ENCODE measurements around the gene CAMK2D.

CAMK2D gene

DNA sequence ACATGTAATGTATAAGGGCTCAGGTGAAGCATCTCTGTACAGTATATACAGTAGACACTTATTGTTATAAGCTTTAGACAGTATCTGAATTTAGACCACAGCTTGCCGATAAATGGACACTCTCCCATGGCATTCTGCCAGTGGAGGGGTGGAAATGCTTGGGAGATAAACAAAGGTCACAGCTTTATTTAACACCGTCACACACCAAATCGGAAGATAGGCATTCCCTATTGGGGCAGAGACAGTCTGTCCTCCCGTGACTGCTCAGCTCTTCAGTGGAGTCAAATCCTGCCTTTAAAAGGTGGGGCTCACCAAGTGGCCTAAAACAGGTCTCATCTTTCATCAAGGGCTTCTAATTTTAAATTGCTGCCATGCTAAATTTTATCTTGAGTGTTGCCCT is 178.8 kb downstream of the CAMK2D start:
- H3K27ac ChIP-seq (ENCODE audit: low read depth, low read length): no peak overlapping the region
- no peaks in the 10 kb centered on the region for H3K36me3 ChIP-seq (ENCODE audit: control insufficient read depth, insufficient read depth, low read length)
- no peak overlapping the region for H3K4me3 ChIP-seq (ENCODE audit: low read length)
- no peaks in the 10 kb centered on the region for H3K4me1 ChIP-seq (ENCODE audit: control insufficient read depth, insufficient read depth, low read length)
- H3K9ac ChIP-seq (ENCODE audit: low read length): no peak overlapping the region
- no peaks in the 10 kb centered on the region for H3K27me3 ChIP-seq (ENCODE audit: control insufficient read depth, insufficient read depth, low read length)

- H3K27me3 ChIP-seq (ENCODE audit: control insufficient read depth, insufficient read depth, low read length): no peaks in the 10 kb centered on the region
- H3K9ac ChIP-seq (ENCODE audit: low read length): no peak overlapping the region
- H3K27ac ChIP-seq (ENCODE audit: low read depth, low read length): no peak overlapping the region
- H3K4me1 ChIP-seq (ENCODE audit: control insufficient read depth, insufficient read depth, low read length): peaks cover 13% of the 10 kb centered on the region
- H3K4me3 ChIP-seq (ENCODE audit: low read length): no peak overlapping the region
- H3K36me3 ChIP-seq (ENCODE audit: control insufficient read depth, insufficient read depth, low read length): no peaks in the 10 kb centered on the region
Observed at GRCh38 chr4:113579360-113579759, 182.2 kb downstream of the CAMK2D start.

- Histone ChIP-seq H3K36me3 (ENCODE audit: control insufficient read depth, insufficient read depth, low read length) (no peaks in the 10 kb centered on the region), H3K4me1 (ENCODE audit: control insufficient read depth, insufficient read depth, low read length) (peaks cover 15% of the 10 kb centered on the region), H3K27me3 (ENCODE audit: control insufficient read depth, insufficient read depth, low read length) (no peaks in the 10 kb centered on the region), H3K4me3 (ENCODE audit: low read length) (no peak overlapping the region), H3K9ac (ENCODE audit: low read length) (no peak overlapping the region), H3K27ac (ENCODE audit: low read depth, low read length) (no peak overlapping the region)
Observed at GRCh38 chr4:113576947-113577678, 184.4 kb downstream of the CAMK2D start.

DNA sequence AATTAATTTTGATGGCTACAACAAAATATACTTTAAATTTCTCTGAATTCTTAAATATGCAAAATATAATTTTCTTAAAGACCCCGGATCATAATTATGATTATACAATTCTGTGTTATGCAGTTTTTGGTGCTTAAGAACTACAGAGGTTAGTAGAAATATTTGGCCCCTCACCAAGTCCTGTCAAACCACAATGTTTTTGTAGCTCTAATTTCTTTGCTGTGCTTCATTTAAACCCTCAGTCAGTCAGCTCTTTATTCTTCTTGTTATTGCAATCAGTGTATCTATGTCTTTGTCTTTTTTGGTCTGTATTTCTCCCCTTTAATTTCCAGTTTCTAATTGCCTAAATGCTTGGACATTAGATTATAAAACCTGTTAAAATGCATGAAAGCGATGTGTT is 186.1 kb downstream of the CAMK2D start:
- Histone ChIP-seq H3K4me3 (ENCODE audit: low read length) (no peak overlapping the region), H3K27ac (ENCODE audit: low read depth, low read length) (no peak overlapping the region), H3K27me3 (ENCODE audit: control insufficient read depth, insufficient read depth, low read length) (no peaks in the 10 kb centered on the region), H3K9ac (ENCODE audit: low read length) (no peak overlapping the region), H3K36me3 (ENCODE audit: control insufficient read depth, insufficient read depth, low read length) (no peaks in the 10 kb centered on the region), H3K4me1 (ENCODE audit: control insufficient read depth, insufficient read depth, low read length) (peaks cover 15% of the 10 kb centered on the region)

DNA sequence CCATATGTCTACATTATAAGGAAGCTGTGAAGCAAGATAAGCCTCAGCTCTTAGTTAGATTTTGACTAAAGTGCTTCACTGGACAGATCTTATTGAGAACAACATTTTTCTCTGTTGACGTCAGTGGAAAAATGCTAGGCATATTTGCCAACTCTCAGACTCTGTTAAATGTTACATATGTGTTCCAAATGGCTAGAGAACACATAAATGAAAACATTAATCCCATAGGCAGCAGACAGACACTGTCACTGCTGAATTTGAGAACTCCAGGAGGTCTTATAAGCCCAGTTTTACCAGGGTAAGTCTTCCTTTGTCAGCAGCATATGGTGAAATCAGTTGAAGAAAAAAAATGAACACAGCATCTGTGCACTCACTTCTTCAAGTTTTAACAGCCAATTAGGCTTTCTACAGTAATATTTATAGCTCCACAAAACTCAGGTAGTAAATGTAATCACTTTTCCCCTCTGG is 186.9 kb downstream of the CAMK2D start:
- no peak overlapping the region for H3K4me3 ChIP-seq (ENCODE audit: low read length)
- no peaks in the 10 kb centered on the region for H3K27me3 ChIP-seq (ENCODE audit: control insufficient read depth, insufficient read depth, low read length)
- H3K36me3 ChIP-seq (ENCODE audit: control insufficient read depth, insufficient read depth, low read length): no peaks in the 10 kb centered on the region
- no peak overlapping the region for H3K9ac ChIP-seq (ENCODE audit: low read length)
- peaks cover 15% of the 10 kb centered on the region for H3K4me1 ChIP-seq (ENCODE audit: control insufficient read depth, insufficient read depth, low read length)
- H3K27ac ChIP-seq (ENCODE audit: low read depth, low read length): peak overlapping the region; percentile 11

GRCh38 chr4:113572620-113573019 is 188.9 kb downstream of the CAMK2D start:
- Histone ChIP-seq H3K4me3 (ENCODE audit: low read length) (no peak overlapping the region), H3K27ac (ENCODE audit: low read depth, low read length) (no peak overlapping the region), H3K36me3 (ENCODE audit: control insufficient read depth, insufficient read depth, low read length) (no peaks in the 10 kb centered on the region), H3K27me3 (ENCODE audit: control insufficient read depth, insufficient read depth, low read length) (no peaks in the 10 kb centered on the region), H3K9ac (ENCODE audit: low read length) (no peak overlapping the region), H3K4me1 (ENCODE audit: control insufficient read depth, insufficient read depth, low read length) (peaks cover 15% of the 10 kb centered on the region)

DNA sequence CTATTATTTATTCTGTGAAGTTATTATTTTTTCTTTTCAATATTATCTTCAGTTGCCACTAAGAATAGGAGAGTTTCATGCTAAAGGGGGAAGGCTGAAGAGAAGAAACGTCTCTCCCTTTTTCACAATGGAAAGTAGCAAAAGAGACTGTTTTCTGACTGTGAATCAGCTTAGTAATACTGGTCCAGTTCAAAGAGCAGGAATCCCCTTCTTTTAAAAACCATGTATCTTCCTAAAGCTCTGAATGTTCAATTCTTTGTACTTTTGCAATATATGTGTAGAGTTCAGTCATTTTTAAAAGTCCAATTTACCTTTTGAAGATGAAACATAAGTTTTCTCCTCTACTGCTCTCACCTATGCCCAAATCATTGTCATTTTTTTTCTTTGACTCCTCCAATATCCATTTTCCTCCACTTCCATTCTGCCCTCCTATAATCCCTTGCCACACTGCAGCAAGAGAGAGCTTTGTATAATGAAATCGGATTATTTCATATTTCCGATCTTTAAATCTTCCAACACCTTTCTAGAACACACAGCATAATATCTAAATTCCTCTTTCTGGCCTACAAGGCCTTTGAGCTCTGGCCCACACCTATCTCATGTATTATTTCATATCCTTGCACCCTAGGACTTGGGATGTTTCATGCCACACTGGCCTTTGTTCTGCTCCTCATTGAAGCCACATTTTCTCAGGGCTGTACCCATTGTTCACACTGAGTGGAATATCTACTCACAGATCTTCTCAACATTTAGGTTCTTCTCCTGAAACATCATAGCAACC is 195.3 kb downstream of the CAMK2D start:
- H3K4me3 ChIP-seq (ENCODE audit: low read length): no peak overlapping the region
- no peaks in the 10 kb centered on the region for H3K27me3 ChIP-seq (ENCODE audit: control insufficient read depth, insufficient read depth, low read length)
- no peaks in the 10 kb centered on the region for H3K4me1 ChIP-seq (ENCODE audit: control insufficient read depth, insufficient read depth, low read length)
- H3K27ac ChIP-seq (ENCODE audit: low read depth, low read length): no peak overlapping the region
- no peak overlapping the region for H3K9ac ChIP-seq (ENCODE audit: low read length)
- H3K36me3 ChIP-seq (ENCODE audit: control insufficient read depth, insufficient read depth, low read length): no peaks in the 10 kb centered on the region

GRCh38 chr4:113565702-113566012 is 195.9 kb downstream of the CAMK2D start:
- no peaks in the 10 kb centered on the region for H3K36me3 ChIP-seq (ENCODE audit: control insufficient read depth, insufficient read depth, low read length)
- H3K4me3 ChIP-seq (ENCODE audit: low read length): no peak overlapping the region
- no peaks in the 10 kb centered on the region for H3K4me1 ChIP-seq (ENCODE audit: control insufficient read depth, insufficient read depth, low read length)
- no peaks in the 10 kb centered on the region for H3K27me3 ChIP-seq (ENCODE audit: control insufficient read depth, insufficient read depth, low read length)
- no peak overlapping the region for H3K9ac ChIP-seq (ENCODE audit: low read length)
- H3K27ac ChIP-seq (ENCODE audit: low read depth, low read length): no peak overlapping the region

GRCh38 chr4:113564493-113564892 is 197.0 kb downstream of the CAMK2D start:
- Histone ChIP-seq H3K27ac (ENCODE audit: low read depth, low read length) (no peak overlapping the region), H3K4me3 (ENCODE audit: low read length) (no peak overlapping the region), H3K27me3 (ENCODE audit: control insufficient read depth, insufficient read depth, low read length) (no peaks in the 10 kb centered on the region), H3K9ac (ENCODE audit: low read length) (no peak overlapping the region), H3K4me1 (ENCODE audit: control insufficient read depth, insufficient read depth, low read length) (no peaks in the 10 kb centered on the region), H3K36me3 (ENCODE audit: control insufficient read depth, insufficient read depth, low read length) (no peaks in the 10 kb centered on the region)

DNA sequence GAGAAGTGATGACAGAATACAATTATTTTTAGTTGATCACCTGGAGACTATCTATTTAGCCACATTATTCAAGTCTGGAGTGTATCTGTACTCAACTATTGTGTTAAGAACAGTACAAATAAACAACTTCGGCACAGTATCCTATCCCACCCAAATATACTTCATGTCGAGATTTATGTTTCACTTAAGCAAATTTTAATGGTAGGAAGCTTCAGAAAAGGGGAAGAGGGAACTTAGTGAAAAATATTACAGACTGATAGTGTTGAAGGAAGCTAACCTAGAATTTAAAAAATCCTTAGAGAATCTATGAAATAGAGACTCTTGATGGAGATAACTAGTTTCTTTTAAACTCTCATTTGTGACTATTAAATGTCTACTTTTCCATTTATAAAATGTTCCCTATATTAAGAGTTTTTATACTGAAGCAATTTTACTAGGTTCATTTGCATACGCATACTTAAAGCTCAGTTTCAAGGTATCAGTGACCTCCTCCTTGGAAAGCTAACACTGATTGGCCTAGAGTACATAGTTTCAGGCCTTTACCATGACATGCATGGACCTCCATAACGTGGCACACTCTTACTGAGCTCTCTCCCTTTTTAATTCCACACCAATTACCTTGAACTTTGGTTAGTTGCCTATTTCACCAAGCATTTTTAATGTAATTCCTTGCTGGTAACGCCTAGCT is 197.7 kb downstream of the CAMK2D start:
- Histone ChIP-seq H3K4me3 (ENCODE audit: low read length) (no peak overlapping the region), H3K4me1 (ENCODE audit: control insufficient read depth, insufficient read depth, low read length) (no peaks in the 10 kb centered on the region), H3K27me3 (ENCODE audit: control insufficient read depth, insufficient read depth, low read length) (no peaks in the 10 kb centered on the region), H3K36me3 (ENCODE audit: control insufficient read depth, insufficient read depth, low read length) (no peaks in the 10 kb centered on the region), H3K9ac (ENCODE audit: low read length) (no peak overlapping the region), H3K27ac (ENCODE audit: low read depth, low read length) (no peak overlapping the region)

GRCh38 chr4:113561758-113562157 is 199.8 kb downstream of the CAMK2D start:
- Histone ChIP-seq H3K4me3 (ENCODE audit: low read length) (no peak overlapping the region), H3K27me3 (ENCODE audit: control insufficient read depth, insufficient read depth, low read length) (no peaks in the 10 kb centered on the region), H3K27ac (ENCODE audit: low read depth, low read length) (no peak overlapping the region), H3K4me1 (ENCODE audit: control insufficient read depth, insufficient read depth, low read length) (no peaks in the 10 kb centered on the region), H3K36me3 (ENCODE audit: control insufficient read depth, insufficient read depth, low read length) (no peaks in the 10 kb centered on the region), H3K9ac (ENCODE audit: low read length) (no peak overlapping the region)

- H3K4me3 ChIP-seq (ENCODE audit: low read length): no peak overlapping the region
- no peak overlapping the region for H3K9ac ChIP-seq (ENCODE audit: low read length)
- no peaks in the 10 kb centered on the region for H3K4me1 ChIP-seq (ENCODE audit: control insufficient read depth, insufficient read depth, low read length)
- H3K27ac ChIP-seq (ENCODE audit: low read depth, low read length): no peak overlapping the region
- H3K27me3 ChIP-seq (ENCODE audit: control insufficient read depth, insufficient read depth, low read length): no peaks in the 10 kb centered on the region
- no peaks in the 10 kb centered on the region for H3K36me3 ChIP-seq (ENCODE audit: control insufficient read depth, insufficient read depth, low read length)
Observed at GRCh38 chr4:113561092-113561491, 200.4 kb downstream of the CAMK2D start.

Data from rectal smooth muscle tissue (tissue), 1 donor.